ENCODE results near the gene HOXA11. TPM values are rescaled to one million over a fixed set of nuclear protein-coding genes. Genes with fewer than 3 reads are reported as not detected.
A peak's percentile ranks its signal among the peaks of the same experiment; 100 is the strongest.

Gene HOXA11
- total RNA-seq, 3 donors from 2014 or later (not counting 1 experiment from before 2014, with no cell fraction given) = not detected

DNA sequence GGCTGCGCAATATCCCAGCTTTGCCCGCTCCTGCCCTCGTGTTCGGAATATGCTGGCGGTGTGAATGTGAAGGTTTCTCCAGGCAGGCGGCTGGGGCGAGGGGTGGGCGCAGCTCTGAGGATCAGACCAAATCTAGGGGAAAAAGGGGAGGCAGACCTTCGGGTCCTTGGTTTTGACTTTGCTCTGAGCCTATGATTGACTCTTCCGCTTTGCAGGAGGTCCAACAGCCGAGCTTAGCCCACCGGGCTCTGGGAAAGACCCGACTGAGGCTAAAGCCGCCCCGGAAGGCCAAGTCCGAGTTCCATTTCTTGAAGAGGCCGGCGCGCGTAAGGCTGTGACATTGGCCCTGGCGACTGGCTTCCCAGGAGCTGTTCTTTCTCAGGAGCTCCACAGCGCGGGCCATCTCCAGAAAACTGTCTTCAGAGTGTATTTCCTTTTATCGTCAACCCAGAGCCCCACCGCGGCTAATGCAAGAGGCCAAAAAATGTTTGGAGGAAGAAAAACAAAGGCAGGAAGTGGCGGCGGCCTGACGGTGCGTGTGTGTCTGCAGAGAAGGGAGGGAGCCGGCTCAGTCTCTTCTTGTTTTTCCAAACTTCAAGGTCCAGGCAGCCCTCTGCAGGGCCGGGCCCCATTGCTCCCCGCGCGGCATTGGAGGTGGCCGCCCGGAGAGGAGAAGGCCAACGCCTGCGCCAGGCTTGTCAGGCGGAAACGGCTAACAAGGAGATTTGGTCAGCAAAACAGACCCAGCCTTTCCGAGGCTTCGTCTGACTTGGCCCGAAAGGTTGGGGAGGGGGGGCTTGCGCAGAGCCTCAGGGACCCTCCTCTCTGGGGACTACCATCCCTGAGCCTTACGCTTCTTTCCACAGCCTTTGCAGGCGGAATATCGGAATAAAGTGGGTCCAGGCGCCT, 3.6 kb upstream of the HOXA11 start:
- intact Hi-C loops (cut with micrococcal nuclease) = loop anchor here (5.0 kb wide), 1 partner anchor 36 kb away; the partner anchor contains the start of gene HOXA3
- peaks cover 91% of the 10 kb centered on the region for H3K27me3 ChIP-seq (ENCODE audit: control insufficient read depth, insufficient read depth, low read length)
- peak overlapping the region in 1 of 2 donors; percentile 25 for H3K27ac Mint-ChIP-seq

DNA sequence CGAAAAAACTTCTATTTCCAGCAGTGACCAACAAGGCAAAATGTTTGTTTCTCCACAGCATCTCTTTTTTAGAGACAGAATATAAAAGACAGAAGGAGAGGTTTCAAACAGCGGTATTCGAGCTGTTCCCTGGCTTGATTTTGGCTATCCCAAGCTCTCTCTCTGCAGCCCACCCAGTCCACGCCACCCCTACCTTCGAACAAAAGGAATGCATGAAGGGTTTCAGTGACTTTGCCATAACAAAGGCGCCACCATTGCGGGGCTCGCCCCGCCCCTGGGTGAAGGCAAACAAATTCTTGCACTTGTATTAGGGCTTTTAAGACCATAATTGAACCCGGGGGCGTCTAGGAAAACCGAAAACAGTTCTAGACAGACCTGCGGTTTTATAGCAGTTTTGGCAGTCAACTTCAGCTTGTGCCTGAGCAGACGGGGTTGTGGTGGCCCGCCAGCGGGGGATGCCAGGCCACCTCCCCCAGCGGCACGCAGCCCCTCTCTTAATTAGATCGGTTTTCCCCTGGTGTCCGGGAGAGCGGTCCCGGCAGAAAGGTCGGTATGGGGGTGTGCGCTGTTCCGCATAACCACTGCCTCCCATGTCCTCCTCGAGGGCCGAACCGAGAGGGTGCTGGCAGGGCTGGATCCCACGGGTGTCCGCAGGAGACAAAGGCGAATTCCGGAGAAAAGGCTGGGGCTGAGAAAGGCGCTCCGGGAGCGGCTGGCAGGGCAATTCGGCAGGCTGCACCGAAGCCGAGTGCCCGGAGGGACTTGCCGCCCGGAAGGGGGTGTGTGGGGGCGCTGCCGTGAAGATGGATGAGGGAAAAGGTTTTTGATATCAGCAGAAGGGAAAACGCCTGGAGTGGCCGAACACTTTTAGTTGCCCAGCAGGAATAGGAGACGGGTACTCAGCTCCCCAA, 2.7 kb upstream of the HOXA11 start:
- DNase-seq (peak; percentile 17 to 29), ATAC-seq (peak in 1 of 3 donors; percentile 13)
- intact Hi-C loops (cut with micrococcal nuclease) = loop anchor here (2.0 to 5.0 kb wide), 2 partner anchors 15 to 35 kb away; partner anchors contain the start of gene HOXA3
- Mint-ChIP-seq H3K9me3 (no peaks in the 10 kb centered on the region), H3K36me3 (no peaks in the 10 kb centered on the region), H3K27me3 (ENCODE audit: low read depth in 2 of 2) (peaks cover 84 to 85% of the 10 kb centered on the region in 2 donors), H3K4me1 (peaks cover 53 to 66% of the 10 kb centered on the region in 2 donors), H3K27ac (no peak overlapping the region), H3K4me3 (peak overlapping the region; percentile 85)
- no peaks in the 10 kb centered on the region for H3K36me3 ChIP-seq (ENCODE audit: control insufficient read depth, insufficient read depth, low read length)
- WGBS (ENCODE audit: insufficient coverage) = 7% methylated on average over 45 of the region's 46 CpGs
- no peaks in the 10 kb centered on the region for H3K9me3 ChIP-seq (ENCODE audit: control insufficient read depth, insufficient read depth, low read length)
- H3K27me3 ChIP-seq (ENCODE audit: control insufficient read depth, insufficient read depth, low read length) = peaks cover 92% of the 10 kb centered on the region
- TF ChIP-seq, protein P1, sequence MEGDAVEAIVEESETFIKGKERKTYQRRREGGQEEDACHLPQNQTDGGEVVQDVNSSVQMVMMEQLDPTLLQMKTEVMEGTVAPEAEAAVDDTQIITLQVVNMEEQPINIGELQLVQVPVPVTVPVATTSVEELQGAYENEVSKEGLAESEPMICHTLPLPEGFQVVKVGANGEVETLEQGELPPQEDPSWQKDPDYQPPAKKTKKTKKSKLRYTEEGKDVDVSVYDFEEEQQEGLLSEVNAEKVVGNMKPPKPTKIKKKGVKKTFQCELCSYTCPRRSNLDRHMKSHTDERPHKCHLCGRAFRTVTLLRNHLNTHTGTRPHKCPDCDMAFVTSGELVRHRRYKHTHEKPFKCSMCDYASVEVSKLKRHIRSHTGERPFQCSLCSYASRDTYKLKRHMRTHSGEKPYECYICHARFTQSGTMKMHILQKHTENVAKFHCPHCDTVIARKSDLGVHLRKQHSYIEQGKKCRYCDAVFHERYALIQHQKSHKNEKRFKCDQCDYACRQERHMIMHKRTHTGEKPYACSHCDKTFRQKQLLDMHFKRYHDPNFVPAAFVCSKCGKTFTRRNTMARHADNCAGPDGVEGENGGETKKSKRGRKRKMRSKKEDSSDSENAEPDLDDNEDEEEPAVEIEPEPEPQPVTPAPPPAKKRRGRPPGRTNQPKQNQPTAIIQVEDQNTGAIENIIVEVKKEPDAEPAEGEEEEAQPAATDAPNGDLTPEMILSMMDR (IDR thresholded peaks at IDR 0.05) = no peak
- no peak overlapping the region for H3K4me3 ChIP-seq (ENCODE audit: low read length)
- no peak overlapping the region for H3K27ac ChIP-seq (ENCODE audit: low read length)
- H3K4me1 ChIP-seq (ENCODE audit: control insufficient read depth, insufficient read depth, low read length) = peaks cover 66% of the 10 kb centered on the region

More for the DNA sequence above, 3.6 kb upstream of the HOXA11 start:
- Histone ChIP-seq H3K36me3 (ENCODE audit: control insufficient read depth, insufficient read depth, low read length) (no peaks in the 10 kb centered on the region), H3K27ac (ENCODE audit: low read length) (no peak overlapping the region), H3K4me3 (ENCODE audit: low read length) (no peak overlapping the region), H3K4me1 (ENCODE audit: control insufficient read depth, insufficient read depth, low read length) (peaks cover 66% of the 10 kb centered on the region), H3K9me3 (ENCODE audit: control insufficient read depth, insufficient read depth, low read length) (no peaks in the 10 kb centered on the region)
- peak; percentile 5 to 47 (median 28) for ATAC-seq
- H3K4me1 Mint-ChIP-seq = peaks cover 55 to 65% of the 10 kb centered on the region in 2 donors
- H3K27me3 Mint-ChIP-seq (ENCODE audit: low read depth in 2 of 2) = peaks cover 82 to 83% of the 10 kb centered on the region in 2 donors
- no peaks in the 10 kb centered on the region for H3K36me3 Mint-ChIP-seq
- TF ChIP-seq, protein P1 (IDR thresholded peaks at IDR 0.05) = no peak
- 7% methylated on average over 49 of the region's 49 CpGs for WGBS (ENCODE audit: insufficient coverage)
- H3K9me3 Mint-ChIP-seq = no peaks in the 10 kb centered on the region
- peak; percentile 23 to 60 for DNase-seq
- peak overlapping the region; percentile 85 for H3K4me3 Mint-ChIP-seq

DNA sequence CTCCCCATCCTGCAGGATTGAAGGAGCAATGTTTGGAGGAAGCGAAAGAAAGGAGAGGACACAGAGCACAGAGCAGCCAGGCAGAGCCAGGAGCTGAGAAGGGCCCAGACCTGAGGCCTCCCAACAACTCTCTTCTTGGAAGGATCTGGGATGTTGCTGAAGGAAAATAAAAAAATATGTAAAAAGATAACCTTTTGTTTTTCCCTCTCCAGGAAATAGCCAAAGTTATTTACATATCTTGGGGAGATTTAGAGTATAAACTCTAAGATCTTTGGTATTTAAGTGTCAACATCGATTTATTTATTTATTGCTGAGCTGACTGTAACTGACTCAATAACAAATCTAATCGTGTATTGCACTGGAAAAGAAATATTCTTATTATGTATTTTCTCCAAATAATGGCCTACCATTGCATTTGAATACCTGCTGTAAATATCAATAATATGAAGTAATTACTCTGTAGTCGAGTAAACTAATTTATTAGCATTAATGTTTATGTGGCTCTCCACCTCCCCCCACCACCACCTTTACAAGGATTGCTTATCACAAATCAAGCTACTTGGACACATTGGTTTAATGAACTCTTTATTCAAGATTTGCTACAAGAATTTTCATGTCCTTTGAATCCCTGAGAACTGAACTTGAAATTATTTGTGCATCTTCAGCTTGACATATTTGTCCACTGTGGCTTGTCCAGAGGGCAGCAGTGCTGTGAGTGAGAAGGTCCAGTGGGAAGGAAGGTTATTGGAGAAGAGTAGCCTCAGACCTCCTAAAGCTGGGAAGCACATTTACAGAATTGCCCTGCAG, 1.8 kb upstream of the HOXA11 start:
- peaks cover 82 to 85% of the 10 kb centered on the region in 2 donors for H3K27me3 Mint-ChIP-seq (ENCODE audit: low read depth in 2 of 2)
- H3K27me3 ChIP-seq (ENCODE audit: control insufficient read depth, insufficient read depth, low read length) = peaks cover 96% of the 10 kb centered on the region
- intact Hi-C loops (cut with micrococcal nuclease) = loop anchor here (2.0 to 5.0 kb wide), 2 partner anchors 14 to 35 kb away; partner anchors contain the start of gene HOXA3
- no peaks in the 10 kb centered on the region for H3K9me3 ChIP-seq (ENCODE audit: control insufficient read depth, insufficient read depth, low read length)
- ATAC-seq = no peak
- peaks cover 45 to 58% of the 10 kb centered on the region in 2 donors for H3K4me1 Mint-ChIP-seq
- TF ChIP-seq, protein P1 (IDR thresholded peaks at IDR 0.05) = no peak
- H3K4me3 ChIP-seq (ENCODE audit: low read length) = no peak overlapping the region
- H3K27ac ChIP-seq (ENCODE audit: low read length) = no peak overlapping the region
- H3K4me3 Mint-ChIP-seq = peak overlapping the region; percentile 81
- peaks cover 59% of the 10 kb centered on the region for H3K4me1 ChIP-seq (ENCODE audit: control insufficient read depth, insufficient read depth, low read length)
- no peak overlapping the region for H3K27ac Mint-ChIP-seq
- H3K9me3 Mint-ChIP-seq = no peaks in the 10 kb centered on the region
- no peaks in the 10 kb centered on the region for H3K36me3 ChIP-seq (ENCODE audit: control insufficient read depth, insufficient read depth, low read length)
- H3K36me3 Mint-ChIP-seq = no peaks in the 10 kb centered on the region
- no peak for DNase-seq
- WGBS (ENCODE audit: insufficient coverage) = 63% methylated on average over 1 of the region's 4 CpGs

Measured in natural killer cell (primary cell).